Activated CD8-positive, alpha-beta memory T cell treated with anti-CD3 and anti-CD28 coated beads for 36 hours (primary cell): ENCODE data around the gene CLCNKB. TPM values are rescaled to one million over a fixed set of nuclear protein-coding genes. Genes with fewer than 3 reads are reported as not detected.
"Not testable (repeated sequence)": the region's sequence is repeated elsewhere in the genome, so short reads cannot be mapped to it uniquely, and the experiment has no call there.

Source experiments
- CTCF ChIA-PET: fragments of 350-600 bp; sonication (Branson Sonifier 250); formaldehyde crosslinking; loops from one replicate; lab custom pipeline; 2021; ENCODE audit warnings: antibody characterized with exemption; lab: Charles Lee
- POLR2A ChIA-PET: fragments of 350-600 bp; sonication (Branson Sonifier 250); formaldehyde crosslinking; loops from one replicate; lab custom pipeline; 2021; ENCODE audit warnings: antibody characterized with exemption; lab: Charles Lee
- total RNA-seq, 2 experiments: library from RNA; stranded (reverse); gene quantifications; one replicate each; pipeline ENCODE4 v1.2.3, GENCODE V29; 2021

The CLCNKB gene
- total RNA-seq, 2 experiments from 2014 or later, result not detected

DNA sequence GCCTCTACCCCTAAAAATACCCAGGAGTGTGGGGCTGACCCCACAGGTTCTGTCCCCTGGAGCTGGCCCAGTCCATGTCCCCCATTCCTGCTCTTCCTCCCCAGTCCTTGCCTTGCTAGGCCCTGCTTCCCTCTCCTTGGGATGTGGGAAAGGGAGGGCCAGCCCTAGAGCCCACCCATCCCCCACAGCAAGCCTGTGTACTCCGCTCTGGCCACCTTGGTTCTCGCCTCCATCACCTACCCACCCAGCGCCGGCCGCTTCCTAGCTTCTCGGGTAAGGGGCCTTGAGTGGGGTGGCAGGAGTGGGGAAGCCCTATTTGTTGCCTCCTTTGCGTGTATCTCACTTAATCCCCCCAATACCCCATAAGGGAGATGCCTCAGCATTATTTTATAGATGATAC lies 6.7 kb downstream of the CLCNKB start:
- ChIA-PET POLR2A (no interaction called here), CTCF (no interaction called here)

DNA sequence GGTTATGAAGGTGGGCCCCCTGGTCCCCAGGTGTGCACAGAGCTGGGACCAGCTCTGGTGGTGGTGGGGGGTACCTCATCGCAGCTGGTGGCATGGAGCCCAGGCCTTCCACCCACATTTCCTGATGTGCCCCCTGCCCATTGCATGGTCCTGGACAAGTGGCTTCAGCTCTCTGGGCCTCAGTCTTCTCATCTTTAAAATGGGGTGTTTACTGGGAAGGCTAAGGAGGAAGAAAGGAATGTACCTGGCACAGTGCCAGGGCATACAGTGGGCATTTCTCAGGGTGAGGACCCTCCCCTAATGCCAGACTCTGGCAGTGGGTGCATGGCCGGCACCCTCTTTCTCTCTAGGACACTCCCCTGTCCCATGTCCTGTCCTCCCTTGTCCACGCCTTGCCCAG lies 7.5 kb downstream of the CLCNKB start:
- CTCF ChIA-PET, result no interaction called here
- POLR2A ChIA-PET, result no interaction called here

DNA sequence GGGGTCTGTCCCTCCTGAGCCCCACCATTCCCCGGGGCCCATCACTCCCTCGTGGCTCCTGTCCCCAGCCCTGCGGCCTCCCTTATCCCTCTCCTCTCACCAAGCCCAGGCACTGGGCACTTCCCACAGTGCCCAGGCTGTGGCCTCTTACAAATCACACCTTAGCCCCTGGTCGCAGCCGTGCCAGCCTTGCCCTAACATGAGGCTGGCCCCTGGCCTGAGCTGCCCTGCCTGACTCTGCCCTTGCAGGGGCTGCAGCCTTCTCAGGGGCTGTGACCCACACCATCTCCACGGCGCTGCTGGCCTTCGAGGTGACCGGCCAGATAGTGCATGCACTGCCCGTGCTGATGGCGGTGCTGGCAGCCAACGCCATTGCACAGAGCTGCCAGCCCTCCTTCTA lies 8.4 kb downstream of the CLCNKB start:
- CTCF ChIA-PET, result not testable (repeated sequence)

DNA sequence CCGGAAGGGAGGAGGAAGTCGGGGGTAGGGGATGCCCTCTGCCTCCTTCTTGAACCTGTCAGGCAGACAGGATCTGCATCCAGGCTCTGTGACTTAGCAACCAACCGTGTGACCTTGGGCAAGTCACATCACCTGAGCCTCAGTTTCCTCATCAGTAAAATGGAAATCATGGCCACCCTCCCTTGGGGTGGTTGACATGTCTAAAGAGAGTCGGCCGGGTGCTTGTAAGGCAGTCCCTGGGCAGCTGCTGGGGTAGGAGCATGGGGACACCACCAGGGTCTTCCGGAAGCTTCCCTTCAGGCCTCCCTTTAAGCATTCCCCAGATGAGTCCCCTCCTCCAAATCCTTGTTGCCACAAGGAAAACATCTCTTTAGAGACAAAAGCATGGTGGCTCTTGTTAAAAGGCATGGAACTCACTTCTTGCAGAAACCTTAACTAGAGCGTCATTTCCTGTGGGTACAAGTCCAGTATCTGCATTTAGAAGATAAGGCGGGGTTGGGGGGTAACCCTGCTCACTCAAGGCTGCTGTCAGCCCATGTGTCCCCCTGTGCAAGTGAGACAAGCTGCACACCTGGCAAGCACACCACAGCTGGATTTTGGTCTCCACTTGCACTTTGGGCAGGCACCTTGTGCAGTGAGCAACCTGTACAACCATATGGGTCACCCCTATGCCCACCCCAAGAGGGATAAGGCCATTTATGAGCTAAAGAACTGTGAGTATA lies 10.4 kb downstream of the CLCNKB start:
- ChIA-PET POLR2A (no interaction called here), CTCF (interaction anchor here (0.6 to 1.7 kb wide), 3 partner anchors 222 to 262 kb away, joined by 3 to 5 read pairs (median 4); no protein-coding TSS in a partner anchor)

More for the DNA sequence above, 8.4 kb downstream of the CLCNKB start:
- POLR2A ChIA-PET, result not testable (repeated sequence)

DNA sequence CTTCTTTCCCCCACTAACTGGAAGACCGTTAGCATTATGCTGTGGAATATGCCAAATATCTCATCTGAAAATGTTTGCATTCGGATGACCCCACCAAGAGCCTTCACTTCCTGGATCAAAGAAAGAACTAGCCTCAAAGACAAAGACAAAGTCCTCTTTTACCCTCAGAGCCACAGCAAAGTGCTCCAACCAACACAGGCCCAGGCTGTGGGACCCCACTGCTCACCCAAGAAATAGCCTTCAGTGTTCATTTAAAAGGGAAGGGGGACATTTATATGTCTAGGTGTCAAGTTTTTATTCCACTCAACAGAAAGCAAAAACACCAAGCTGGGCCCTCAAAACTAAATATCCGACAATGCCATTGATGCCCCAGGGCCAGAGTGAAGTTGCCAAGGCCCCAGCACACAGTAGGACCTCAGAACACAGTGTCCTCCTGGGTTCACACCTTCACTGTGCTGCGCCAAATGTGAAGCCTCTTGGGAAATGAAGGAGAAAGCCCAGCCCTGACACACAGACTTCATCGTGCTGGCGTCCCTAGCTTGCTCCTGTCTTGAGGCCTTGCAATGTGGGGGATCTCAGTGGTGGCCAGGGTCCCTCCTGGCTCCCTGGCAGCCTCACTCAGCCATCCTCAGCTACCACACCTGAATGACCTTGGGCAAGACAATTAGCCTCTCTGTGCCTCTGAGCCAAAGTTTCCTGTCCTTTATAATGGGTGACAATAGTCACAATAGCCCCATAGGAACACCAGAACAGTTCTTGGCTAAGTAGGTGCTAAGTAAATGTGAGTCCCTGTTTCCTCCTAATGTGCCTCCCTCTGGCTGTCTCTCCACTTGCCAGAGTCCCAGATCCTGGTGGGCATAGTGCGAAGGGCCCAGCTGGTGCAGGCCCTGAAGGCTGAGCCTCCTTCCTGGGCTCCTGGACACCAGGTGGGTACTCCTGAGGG lies 11.3 kb downstream of the CLCNKB start:
- ChIA-PET POLR2A (no interaction called here), CTCF (interaction anchor here (0.6 to 2.0 kb wide), 7 partner anchors 10 to 264 kb away, joined by 3 to 6 read pairs (median 3); partner anchors contain the start of gene FAM131C)

DNA sequence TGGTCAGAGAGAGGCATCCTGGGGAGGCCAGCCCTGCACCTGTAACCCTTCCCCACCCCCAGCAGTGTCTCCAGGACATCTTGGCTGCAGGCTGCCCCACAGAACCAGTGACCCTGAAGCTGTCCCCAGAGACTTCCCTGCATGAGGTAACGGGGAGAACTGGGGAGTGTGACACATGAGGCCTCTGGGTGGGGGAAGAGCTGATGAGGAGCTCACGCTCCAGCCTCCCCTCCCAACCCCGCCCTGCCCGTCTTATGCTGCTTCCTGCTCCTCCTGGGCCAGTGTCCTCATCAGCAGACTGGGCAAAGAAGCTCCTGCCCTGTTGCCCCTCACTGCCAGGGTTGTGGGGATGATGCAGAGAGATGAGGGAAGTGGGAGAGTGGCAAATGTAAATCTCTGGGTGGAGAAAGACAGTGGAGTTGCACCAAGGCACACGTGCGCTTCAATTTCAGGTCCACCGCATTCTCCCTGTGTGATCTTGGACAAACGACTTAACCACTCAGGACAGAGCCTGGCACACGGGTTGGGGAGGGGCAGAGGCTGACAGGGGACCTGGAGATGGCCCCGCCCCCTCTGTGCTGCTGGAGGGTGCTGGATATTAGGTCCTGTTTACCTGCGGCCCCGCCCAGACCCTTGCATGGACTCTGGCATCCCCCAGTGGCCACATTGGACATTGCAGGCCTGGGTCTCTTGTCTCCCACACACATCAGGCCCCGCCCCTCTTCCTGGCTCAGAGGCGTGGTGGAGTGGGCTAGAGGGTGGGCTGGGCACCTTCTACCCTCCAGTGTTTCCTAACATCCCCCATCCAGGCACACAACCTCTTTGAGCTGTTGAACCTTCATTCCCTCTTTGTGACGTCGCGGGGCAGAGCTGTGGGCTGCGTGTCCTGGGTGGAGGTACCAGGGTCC lies 12.3 kb downstream of the CLCNKB start:
- ChIA-PET CTCF (interaction anchor here (0.6 to 2.0 kb wide), 12 partner anchors 11 to 265 kb away, joined by 3 to 6 read pairs (median 3); partner anchors contain the start of gene FAM131C), POLR2A (no interaction called here)

DNA sequence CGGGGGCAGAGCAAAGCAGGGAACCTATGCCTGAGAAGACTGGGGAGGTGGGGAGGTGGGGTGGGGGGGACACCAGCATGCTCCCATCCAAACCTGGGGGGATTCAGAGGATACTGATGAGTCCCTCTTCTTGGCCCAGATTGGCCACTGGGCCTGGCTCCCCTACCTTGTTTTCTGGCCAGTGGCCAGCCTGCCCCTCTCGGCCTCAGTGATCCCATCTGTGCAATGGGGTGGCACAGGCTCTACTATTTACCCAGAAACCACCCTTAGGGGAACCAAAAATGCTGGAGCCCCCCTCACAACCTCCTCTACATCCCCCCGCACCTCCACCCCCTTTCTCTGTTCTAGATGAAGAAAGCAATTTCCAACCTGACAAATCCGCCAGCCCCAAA lies 12.9 kb downstream of the CLCNKB start:
- CTCF ChIA-PET, result interaction anchor here (0.6 to 2.0 kb wide), 7 partner anchors 18 to 265 kb away, joined by 3 to 6 read pairs (median 3); no protein-coding TSS in a partner anchor
- POLR2A ChIA-PET, result not testable (repeated sequence)

DNA sequence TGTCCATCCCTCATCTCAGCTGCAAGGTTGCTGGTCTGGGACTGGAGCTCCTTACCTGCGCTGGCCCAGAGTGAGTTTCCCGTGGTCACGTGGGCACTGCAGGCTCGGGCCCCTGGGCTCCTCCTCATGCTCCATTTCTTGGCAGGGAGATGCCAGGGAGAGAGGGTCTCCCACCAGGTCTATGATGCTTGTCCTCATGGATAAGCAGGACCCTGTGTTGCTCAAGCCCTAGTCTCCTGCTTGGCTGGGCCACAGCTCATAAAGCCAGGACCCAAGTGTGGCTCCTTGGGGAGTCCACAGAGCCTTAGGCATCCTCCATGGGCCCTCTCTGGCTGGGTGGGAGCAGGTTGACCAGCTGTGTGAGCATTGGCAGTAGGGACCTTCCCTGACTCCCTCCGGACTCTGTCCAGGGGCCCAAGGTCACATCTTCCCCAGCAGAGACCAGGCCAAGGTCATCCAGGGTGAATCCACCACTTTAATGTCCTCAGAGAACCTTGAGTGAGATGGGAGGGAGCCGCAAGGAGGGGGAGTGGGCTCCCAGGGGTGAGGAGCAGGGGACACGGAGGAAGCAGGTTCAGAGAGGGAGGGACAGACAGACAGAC lies 13.8 kb downstream of the CLCNKB start:
- CTCF ChIA-PET, result interaction anchor here (1.0 to 1.3 kb wide), 2 partner anchors 13 to 60 kb away, joined by 3 to 4 read pairs; no protein-coding TSS in a partner anchor
- POLR2A ChIA-PET, result not testable (repeated sequence)

DNA sequence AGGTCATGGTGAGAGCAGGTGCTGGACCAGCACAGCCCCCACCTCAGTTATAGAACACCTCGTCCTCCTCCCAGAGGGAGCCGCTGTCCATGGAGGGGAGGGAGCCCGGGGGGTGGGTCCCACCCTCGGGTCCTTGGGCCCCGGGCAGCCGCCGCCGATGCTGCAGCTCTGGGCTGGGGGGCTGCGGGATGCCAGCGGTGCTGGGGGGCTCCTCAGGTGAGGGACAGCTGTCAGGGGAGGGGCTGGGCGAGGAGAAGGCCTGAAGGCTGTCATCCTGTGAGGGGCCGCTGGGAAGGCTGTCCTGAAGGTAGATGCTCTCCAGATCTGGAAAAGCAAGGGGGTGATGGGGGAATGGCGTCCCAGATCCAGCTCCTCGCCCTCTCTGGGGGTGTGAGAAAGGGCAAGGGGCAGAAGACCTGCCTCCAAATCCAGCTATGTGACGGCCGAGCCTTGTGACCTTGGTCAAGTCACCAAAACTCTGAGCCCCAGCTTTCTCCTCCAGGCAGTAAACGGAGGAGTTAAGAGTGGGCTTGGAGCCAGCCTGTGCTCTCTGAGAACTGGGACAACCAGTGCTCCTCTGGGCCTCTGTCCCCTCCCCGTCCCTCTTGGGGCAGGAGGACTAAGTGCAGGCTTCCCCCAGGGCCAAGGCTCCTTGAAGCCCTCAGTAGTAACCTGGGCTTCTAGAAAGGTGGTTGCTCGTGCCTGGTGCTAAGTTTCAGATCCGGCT lies 15.0 kb downstream of the CLCNKB start:
- POLR2A ChIA-PET, result not testable (repeated sequence)
- CTCF ChIA-PET, result interaction anchor here (1.6 kb wide), 1 partner anchor 50 kb away, joined by 3 read pairs; no protein-coding TSS in a partner anchor

DNA sequence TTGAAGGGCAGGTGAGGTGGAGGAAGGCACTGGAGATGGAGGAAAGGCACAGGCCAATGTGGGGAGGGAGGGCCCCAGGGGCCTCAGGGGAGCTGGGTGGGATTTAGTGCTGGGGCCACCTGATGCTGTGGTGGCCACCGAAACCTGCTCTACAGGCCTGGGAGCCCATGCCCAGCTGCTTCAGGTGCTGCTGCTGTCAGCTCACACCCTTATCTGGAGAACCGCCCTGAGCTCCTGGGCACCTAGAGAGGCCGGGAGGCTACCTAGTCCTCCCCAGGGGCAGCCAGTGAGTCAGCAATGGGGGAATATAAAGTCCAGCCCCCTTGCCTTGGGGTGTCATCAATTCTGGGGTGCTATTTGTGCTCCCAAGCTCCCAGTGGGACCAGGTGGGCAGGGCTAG lies 17.7 kb downstream of the CLCNKB start:
- POLR2A ChIA-PET, result no interaction called here
- CTCF ChIA-PET, result interaction anchor here (0.9 to 1.4 kb wide), 2 partner anchors 51 to 127 kb away, joined by 3 read pairs; no protein-coding TSS in a partner anchor

DNA sequence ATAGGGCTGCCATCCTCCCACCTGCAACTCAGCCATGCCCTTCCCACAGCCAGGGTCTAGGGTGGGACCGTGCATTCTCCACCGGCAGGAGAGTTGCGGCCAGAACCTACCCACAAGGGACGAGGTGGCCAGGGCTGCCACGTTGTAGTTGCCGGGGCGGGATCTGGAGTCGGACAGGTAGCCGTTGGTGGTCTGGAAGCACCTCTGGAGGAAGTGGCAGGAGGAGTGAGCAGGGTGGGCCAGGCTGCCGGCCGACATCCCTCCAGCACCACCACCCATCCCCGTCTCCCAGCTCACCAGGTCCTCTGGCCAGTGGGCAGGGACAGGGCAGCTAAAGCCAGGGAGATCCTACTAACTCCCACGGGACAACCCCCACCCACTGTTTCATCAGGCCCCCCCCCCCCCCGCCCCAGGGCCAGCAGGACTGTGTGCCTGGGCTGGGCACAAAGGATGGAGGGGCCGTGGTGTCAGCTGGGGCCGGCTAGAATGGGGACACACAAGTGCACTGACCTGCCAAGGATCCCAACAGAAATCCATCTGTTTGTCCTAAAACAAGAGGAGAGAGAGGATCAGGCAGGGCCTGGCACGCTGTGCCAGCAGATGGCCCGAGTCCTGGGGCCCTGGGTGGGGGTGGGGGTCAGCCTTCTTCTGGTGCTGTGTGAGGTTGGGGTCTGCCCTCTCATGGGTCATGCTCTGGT lies 18.6 kb downstream of the CLCNKB start:
- ChIA-PET POLR2A (interaction anchor here (0.7 kb wide), 1 partner anchor 15 kb away, joined by 3 read pairs; no protein-coding TSS in a partner anchor), CTCF (interaction anchor here (1.4 kb wide), 1 partner anchor 52 kb away, joined by 3 read pairs; no protein-coding TSS in a partner anchor)

DNA sequence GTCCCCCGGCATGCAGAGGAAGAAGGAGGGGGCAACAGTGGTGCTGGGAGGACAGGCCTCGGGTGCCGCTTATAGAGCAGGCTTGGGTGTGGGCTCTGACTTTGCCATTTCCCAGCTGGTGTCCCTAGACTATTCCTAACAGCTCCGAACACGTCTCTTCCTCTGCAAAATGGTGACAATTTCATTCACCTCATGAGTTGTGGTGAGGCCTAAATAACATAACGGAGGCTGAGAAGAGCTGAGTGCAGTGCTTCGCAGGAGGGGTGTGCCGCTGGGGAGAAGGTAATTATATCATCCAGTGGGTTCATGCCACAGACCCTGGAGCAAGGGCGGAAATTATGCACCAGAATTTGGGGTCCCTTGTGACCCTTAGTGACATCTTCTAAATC lies 19.1 kb downstream of the CLCNKB start:
- CTCF ChIA-PET, POLR2A ChIA-PET: not testable (repeated sequence)

DNA sequence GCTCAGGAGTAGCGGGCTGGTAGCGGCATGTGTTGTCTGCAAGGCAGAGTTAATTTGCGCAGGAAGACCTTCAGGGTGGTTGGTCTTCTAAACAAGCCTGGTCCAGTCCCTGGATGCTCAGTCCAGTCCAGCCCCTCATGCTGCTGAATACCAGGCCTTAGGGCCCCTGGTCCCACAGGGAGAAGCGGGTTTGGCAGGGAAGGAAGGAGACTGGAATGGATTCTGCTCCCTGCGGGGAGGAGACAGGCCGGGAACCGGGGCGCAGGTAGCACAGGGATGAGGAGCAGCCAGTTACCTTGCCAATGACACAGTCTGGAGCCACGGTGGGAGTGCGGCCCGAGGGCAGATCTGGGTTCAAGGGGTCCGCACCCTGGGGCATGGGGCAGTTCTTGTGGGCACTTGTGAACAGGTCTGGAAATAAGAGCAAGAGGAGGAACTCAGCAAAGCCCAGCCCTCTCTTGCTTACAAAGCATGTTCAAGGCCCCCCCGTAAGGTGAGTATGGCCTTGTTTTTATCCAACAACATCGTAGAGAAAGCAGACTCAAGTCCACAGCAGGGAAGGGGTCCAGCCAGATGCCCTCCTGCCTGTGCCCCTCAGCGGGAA lies 19.7 kb downstream of the CLCNKB start:
- POLR2A ChIA-PET, result no interaction called here

DNA sequence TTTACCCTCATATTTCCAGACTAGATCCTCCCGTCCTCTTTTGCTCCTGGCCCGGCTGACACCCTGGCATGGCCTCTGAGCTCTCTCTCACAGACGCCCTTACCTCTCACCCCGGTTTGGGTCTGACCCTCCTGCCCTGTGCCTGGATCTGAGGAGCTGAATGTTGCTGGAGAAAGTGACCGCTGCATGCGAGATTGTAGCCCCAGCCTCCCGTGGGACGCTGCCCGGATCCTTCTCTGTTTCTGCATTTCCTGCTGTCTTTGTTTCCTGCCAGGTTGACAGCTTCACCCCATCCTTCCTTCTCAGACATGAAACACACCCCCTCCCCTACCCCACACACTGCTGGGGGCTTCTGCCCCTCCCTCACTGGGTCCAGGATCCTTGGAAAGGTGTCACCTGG lies 20.3 kb downstream of the CLCNKB start:
- ChIA-PET POLR2A (no interaction called here), CTCF (interaction anchor here (0.9 to 1.5 kb wide), 2 partner anchors 269 to 272 kb away, joined by 3 read pairs; no protein-coding TSS in a partner anchor)

More for the DNA sequence above, 19.7 kb downstream of the CLCNKB start:
- CTCF ChIA-PET, result interaction anchor here (1.5 kb wide), 1 partner anchor 272 kb away, joined by 3 read pairs; no protein-coding TSS in a partner anchor

DNA sequence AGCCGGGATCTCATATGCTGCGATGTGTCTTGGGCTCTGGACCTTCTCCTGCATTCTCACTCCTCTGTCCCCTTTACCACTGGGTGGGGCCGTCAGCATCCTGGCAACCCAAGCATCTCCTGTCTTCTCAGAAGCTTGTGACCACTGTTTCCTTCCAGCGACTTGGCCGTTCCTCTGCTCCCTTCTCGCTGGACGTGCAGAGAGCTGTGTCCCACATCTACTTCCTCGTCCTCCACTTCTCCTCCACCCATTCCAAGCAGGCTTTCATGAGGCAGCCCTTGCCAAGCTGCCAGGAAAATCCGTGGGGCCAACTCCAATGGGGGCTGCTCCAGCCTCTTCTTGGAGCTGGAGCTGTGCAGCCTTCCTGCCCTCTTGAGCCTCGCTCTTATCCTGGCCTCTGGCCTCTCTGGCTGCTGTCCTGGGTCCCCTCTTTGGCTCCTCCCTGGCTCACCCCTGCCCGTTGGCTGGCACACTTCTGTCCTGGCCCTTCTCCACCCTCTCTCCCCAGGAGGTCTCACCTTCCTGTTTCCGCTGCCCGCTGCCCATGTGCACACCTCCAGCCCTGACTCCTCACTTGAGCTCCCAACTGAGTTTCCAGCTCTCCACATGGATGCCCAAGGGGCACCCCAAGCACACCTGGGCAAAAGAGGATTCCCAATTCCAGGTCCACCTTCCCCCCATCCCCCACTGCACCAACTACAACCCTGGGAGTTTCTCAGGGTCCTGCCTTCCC lies 21.1 kb downstream of the CLCNKB start:
- ChIA-PET POLR2A (no interaction called here), CTCF (interaction anchor here (0.9 to 1.5 kb wide), 2 partner anchors 270 to 273 kb away, joined by 3 read pairs; no protein-coding TSS in a partner anchor)

DNA sequence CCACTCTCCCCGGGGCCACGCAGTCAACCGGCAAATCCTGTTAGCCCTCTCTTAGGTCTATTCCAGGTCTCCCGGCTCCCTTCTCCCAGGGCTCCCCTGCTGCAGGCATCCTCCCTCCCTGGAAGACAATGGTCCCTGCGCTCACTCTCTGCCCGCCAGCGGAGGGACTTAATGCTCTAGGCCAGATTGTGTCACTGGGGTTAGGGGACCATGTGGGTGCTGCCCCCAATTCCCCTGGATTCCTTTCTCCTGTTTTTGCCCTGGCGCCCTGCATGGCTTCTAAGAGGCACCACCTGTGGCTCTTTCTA lies 21.6 kb downstream of the CLCNKB start:
- ChIA-PET POLR2A (no interaction called here), CTCF (no interaction called here)
